Measurements from ENCODE around the gene PPP4R2. TPM values are rescaled to one million over a fixed set of nuclear protein-coding genes. Genes with fewer than 3 reads are reported as not detected.
A peak's percentile ranks its signal among the peaks of the same experiment; 100 is the strongest.

PPP4R2 gene
- total RNA-seq, 4 donors from 2014 or later: 31.0 to 60.5 (median 47.0) TPM

DNA sequence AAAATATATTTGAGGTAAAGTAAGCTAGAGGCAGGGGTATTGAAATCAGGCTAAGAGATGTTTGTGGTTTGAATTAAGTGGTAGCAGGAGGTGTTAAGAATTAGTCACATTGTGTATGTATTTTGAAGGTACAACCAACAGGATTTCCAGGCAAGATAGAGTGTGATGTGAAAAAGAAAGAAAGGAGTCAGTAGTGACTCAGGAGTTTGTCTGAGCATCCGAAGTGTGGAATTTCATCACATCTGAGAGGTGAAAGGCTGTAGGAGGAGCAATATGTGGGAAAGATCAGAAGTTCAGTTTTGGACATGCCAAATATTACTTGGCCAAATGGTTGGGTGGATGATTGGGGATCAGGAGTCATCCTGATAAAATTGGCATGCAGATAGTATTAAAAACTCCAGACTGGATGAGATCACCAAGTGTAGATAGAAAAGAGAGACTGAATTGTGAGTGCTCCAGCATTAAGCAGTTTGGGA is 32.7 kb downstream of the PPP4R2 start:
- TF ChIP-seq, protein P1, sequence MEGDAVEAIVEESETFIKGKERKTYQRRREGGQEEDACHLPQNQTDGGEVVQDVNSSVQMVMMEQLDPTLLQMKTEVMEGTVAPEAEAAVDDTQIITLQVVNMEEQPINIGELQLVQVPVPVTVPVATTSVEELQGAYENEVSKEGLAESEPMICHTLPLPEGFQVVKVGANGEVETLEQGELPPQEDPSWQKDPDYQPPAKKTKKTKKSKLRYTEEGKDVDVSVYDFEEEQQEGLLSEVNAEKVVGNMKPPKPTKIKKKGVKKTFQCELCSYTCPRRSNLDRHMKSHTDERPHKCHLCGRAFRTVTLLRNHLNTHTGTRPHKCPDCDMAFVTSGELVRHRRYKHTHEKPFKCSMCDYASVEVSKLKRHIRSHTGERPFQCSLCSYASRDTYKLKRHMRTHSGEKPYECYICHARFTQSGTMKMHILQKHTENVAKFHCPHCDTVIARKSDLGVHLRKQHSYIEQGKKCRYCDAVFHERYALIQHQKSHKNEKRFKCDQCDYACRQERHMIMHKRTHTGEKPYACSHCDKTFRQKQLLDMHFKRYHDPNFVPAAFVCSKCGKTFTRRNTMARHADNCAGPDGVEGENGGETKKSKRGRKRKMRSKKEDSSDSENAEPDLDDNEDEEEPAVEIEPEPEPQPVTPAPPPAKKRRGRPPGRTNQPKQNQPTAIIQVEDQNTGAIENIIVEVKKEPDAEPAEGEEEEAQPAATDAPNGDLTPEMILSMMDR (IDR thresholded peaks at IDR 0.05 in 4 of 5, conservative IDR thresholded peaks at IDR 0.05 in 1 of 5): no peak
- no peak for TF ChIP-seq POLR2A (IDR thresholded peaks at IDR 0.05)
- in situ Hi-C loops (cut with MboI; ENCODE audit: low sequenced_read_pairs in 4 of 4): no loop called here
- peak; percentile 63 to 71 for ATAC-seq

DNA sequence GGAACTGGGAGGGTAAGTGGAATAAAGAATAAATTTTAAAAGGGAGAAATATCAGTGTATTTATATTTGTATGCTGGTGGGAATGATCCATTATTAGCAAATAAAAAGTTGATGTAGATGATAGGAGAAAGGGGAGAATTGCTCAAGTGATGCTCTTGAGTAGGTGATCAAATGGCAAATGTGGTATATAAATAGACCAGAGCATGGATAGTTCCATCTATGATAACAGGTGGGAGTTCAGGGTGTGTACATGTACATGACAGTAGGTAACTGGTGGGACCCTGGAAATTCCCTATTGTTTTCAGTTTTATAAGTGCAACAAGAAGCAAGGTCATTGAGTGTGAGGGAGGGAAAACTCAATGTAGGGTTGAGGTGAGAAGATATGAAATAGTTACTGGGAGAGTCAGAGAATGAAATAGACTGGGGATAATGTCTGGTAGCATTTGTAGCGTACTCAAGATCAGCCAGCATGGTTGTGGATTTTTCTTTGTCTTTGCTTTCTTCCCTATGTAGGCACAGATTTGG is 33.5 kb downstream of the PPP4R2 start:
- H3K9me3 ChIP-seq: no peaks in the 10 kb centered on the region
- intact Hi-C loops (cut with DNase I; ENCODE audit: low total_unique reads) (no loop called here), in situ Hi-C loops (cut with MboI; ENCODE audit: low sequenced_read_pairs in 4 of 4) (no loop called here)
- ATAC-seq (peak; percentile 22 to 82), DNase-seq (no peak)
- H3K36me3 ChIP-seq: no peaks in the 10 kb centered on the region
- no peaks in the 10 kb centered on the region for H3K27me3 ChIP-seq
- H3K4me1 ChIP-seq: peaks cover 52 to 75% of the 10 kb centered on the region in 2 donors
- peak overlapping the region; percentile 41 to 73 (median 49) for H3K27ac ChIP-seq
- TF ChIP-seq, protein P1 (IDR thresholded peaks at IDR 0.05 in 4 of 5, conservative IDR thresholded peaks at IDR 0.05 in 1 of 5): no peak
- no peak for TF ChIP-seq POLR2A (IDR thresholded peaks at IDR 0.05)
- H3K4me3 ChIP-seq: no peak overlapping the region

More for the DNA sequence above, 32.7 kb downstream of the PPP4R2 start:
- Histone ChIP-seq H3K4me1 (peaks cover 57 to 79% of the 10 kb centered on the region in 2 donors), H3K36me3 (no peaks in the 10 kb centered on the region), H3K27me3 (no peaks in the 10 kb centered on the region), H3K4me3 (no peak overlapping the region), H3K27ac (peak overlapping the region; percentile 41 to 73 (median 49)), H3K9me3 (no peaks in the 10 kb centered on the region)
- DNase-seq: no peak
- intact Hi-C loops (cut with DNase I; ENCODE audit: low total_unique reads): no loop called here

DNA sequence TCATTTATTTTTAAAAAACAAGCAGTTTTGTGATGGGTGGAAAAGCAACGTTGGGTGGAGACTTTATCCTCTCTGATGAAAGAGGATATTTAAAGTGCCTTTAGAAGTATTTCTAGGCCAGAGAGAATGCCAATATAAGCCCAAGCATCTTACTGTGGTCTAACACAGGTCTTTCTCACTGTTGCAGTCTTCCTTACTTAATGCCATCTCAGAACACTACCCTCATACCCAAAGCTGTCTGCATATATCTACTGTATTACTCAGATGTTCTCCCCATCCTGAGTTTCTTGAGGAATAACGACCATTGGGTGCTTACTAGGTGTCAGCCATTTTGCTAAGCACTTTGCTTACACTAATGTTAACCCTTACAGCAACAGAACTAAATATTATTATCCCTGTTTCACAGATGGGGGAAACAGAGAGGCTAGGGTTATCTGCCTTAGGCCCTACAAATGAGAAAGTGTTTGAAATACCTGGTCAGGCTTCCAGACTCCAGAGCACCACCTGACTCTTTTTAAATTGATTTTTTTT is 35.0 kb downstream of the PPP4R2 start:
- ATAC-seq: no peak
- Histone ChIP-seq H3K36me3 (no peaks in the 10 kb centered on the region), H3K9me3 (no peaks in the 10 kb centered on the region), H3K4me3 (no peak overlapping the region), H3K27me3 (no peaks in the 10 kb centered on the region), H3K27ac (no peak overlapping the region), H3K4me1 (peaks cover 45 to 67% of the 10 kb centered on the region in 2 donors)
- DNase-seq: no peak
- intact Hi-C loops (cut with DNase I; ENCODE audit: low total_unique reads): no loop called here
- in situ Hi-C loops (cut with MboI; ENCODE audit: low sequenced_read_pairs in 4 of 4): no loop called here
- TF ChIP-seq POLR2A (IDR thresholded peaks at IDR 0.05): no peak
- TF ChIP-seq, protein P1 (IDR thresholded peaks at IDR 0.05 in 4 of 5, conservative IDR thresholded peaks at IDR 0.05 in 1 of 5): no peak

DNA sequence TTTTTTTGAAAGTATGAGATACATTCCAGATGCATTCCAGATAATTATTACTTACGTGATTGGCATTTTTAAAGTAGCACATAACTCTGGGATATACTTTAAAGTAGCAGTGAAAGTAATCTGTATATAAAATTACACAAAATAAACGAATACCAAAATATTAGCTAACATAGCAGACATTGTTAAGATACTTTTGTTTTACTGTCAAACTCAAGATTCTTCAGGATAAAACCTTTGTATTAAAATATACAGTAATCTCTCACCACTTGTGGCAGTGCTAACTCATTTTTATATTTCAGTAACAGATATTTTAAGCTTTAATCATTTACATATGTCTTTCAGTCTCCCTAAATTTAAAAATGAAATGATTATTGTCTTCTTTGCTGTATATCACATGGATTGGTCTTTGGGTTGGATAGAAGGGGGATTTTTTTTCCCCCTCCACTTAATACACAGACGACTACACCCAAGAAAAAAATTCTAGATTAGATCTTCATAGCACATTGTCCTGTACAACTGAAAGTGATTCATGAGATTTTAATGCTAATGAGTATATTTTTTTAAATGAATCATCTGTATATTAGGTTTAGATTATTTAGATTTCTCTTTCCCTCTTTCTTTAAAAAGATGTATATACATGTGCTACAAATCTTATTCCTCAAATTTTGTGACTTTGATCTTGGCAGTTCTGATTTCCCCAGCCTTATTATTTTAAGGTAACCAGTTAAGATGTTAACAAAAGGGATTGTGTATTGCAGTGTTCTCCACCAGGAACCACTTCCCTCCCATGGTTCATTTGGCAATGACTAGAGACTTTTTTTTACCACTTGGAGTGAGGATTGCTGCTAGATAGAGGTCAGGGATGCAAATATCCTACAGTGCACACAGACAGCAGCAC is 40.3 kb downstream of the PPP4R2 start:
- Histone ChIP-seq H3K9me3 (no peaks in the 10 kb centered on the region), H3K36me3 (no peaks in the 10 kb centered on the region), H3K27me3 (no peaks in the 10 kb centered on the region), H3K4me1 (peaks cover 66% of the 10 kb centered on the region in 2 donors), H3K27ac (peak overlapping the region in 2 of 4 donors; percentile 42 to 51), H3K4me3 (no peak overlapping the region)
- intact Hi-C loops (cut with DNase I; ENCODE audit: low total_unique reads): no loop called here
- no peak for DNase-seq
- in situ Hi-C loops (cut with MboI; ENCODE audit: low sequenced_read_pairs in 4 of 4): no loop called here
- no peak for TF ChIP-seq POLR2A (IDR thresholded peaks at IDR 0.05)
- TF ChIP-seq, protein P1 (IDR thresholded peaks at IDR 0.05 in 4 of 5, conservative IDR thresholded peaks at IDR 0.05 in 1 of 5): no peak
- no peak for ATAC-seq
